Measurements from ENCODE around the gene SMIM41.
"Not testable (repeated sequence)": the region's sequence is repeated elsewhere in the genome, so short reads cannot be mapped to it uniquely, and the experiment has no call there.

SMIM41 gene

GRCh38 chr12:52085682-52086180, 6.2 kb downstream of the SMIM41 start:
- DNase-seq (ENCODE audit: low spot score): no peak

GRCh38 chr12:52086366-52086765, 6.9 kb downstream of the SMIM41 start:
- no peak for DNase-seq (ENCODE audit: low spot score)

- no peak for DNase-seq (ENCODE audit: low spot score)
These were observed 7.7 kb downstream of the SMIM41 start for GRCh38 chr12:52086944-52087835.

- DNase-seq (ENCODE audit: low spot score): no peak
These were observed 8.7 kb downstream of the SMIM41 start for GRCh38 chr12:52087961-52088820.

GRCh38 chr12:52089491-52089890, 10.0 kb downstream of the SMIM41 start:
- no peak for DNase-seq (ENCODE audit: low spot score)

- DNase-seq (ENCODE audit: low spot score): no peak
These were observed 10.8 kb downstream of the SMIM41 start for GRCh38 chr12:52090291-52090690.

GRCh38 chr12:52091061-52091460, 11.6 kb downstream of the SMIM41 start:
- no peak for DNase-seq (ENCODE audit: low spot score)

- no peak for DNase-seq (ENCODE audit: low spot score)
These were observed 12.4 kb downstream of the SMIM41 start for GRCh38 chr12:52091869-52092268.

GRCh38 chr12:52093346-52093745, 13.8 kb downstream of the SMIM41 start:
- DNase-seq (ENCODE audit: low spot score): no peak

GRCh38 chr12:52096332-52097044, 17.0 kb downstream of the SMIM41 start:
- DNase-seq (ENCODE audit: low spot score): no peak

GRCh38 chr12:52097045-52097666, 17.7 kb downstream of the SMIM41 start:
- DNase-seq (ENCODE audit: low spot score): no peak

- DNase-seq (ENCODE audit: low spot score): not testable (repeated sequence)
These were observed 25.1 kb downstream of the SMIM41 start for GRCh38 chr12:52104431-52105089.

GRCh38 chr12:52116222-52117125, 37.0 kb downstream of the SMIM41 start:
- DNase-seq (ENCODE audit: low spot score): not testable (repeated sequence)

- not testable (repeated sequence) for DNase-seq (ENCODE audit: low spot score)
These were observed 38.4 kb downstream of the SMIM41 start for GRCh38 chr12:52117806-52118475.

- no peak for DNase-seq (ENCODE audit: low spot score)
These were observed 40.1 kb downstream of the SMIM41 start for GRCh38 chr12:52119398-52120254.

GRCh38 chr12:52120951-52121823, 41.7 kb downstream of the SMIM41 start:
- DNase-seq (ENCODE audit: low spot score): no peak

- DNase-seq (ENCODE audit: low spot score): peak; percentile 8
These were observed 42.5 kb downstream of the SMIM41 start for GRCh38 chr12:52121824-52122539.
